Stimulated activated CD8-positive, alpha-beta memory T cell treated with anti-CD3 and anti-CD28 coated beads, Interleukin-12 subunit alpha, Interleukin-12 subunit beta, amount 100 ng/mL, for 1 hour (primary cell): ENCODE data around the gene ZNF275.
"Not testable (repeated sequence)": the region's sequence is repeated elsewhere in the genome, so short reads cannot be mapped to it uniquely, and the experiment has no call there.

Source experiments
- DNase-seq: peaks from one replicate; pipeline ENCODE4 v3.0.0-alpha.2; 2020; ENCODE audit warnings: low read depth

Gene ZNF275

GRCh38 chrX:153361781-153362397 is 27.9 kb downstream of the ZNF275 start:
- DNase-seq = no peak

GRCh38 chrX:153365670-153366069 is 31.7 kb downstream of the ZNF275 start:
- DNase-seq = no peak

GRCh38 chrX:153366119-153366518 is 32.2 kb downstream of the ZNF275 start:
- no peak for DNase-seq

GRCh38 chrX:153366878-153367538 is 33.1 kb downstream of the ZNF275 start:
- DNase-seq = no peak

GRCh38 chrX:153370293-153371055 is 36.5 kb downstream of the ZNF275 start:
- no peak for DNase-seq

GRCh38 chrX:153371256-153371655 is 37.3 kb downstream of the ZNF275 start:
- no peak for DNase-seq

GRCh38 chrX:153372949-153373348 is 39.0 kb downstream of the ZNF275 start:
- no peak for DNase-seq

- no peak for DNase-seq
Observed at GRCh38 chrX:153374426-153374825, 40.5 kb downstream of the ZNF275 start.

- no peak for DNase-seq
Observed at GRCh38 chrX:153375571-153375970, 41.6 kb downstream of the ZNF275 start.

- no peak for DNase-seq
Observed at GRCh38 chrX:153377727-153378126, 43.8 kb downstream of the ZNF275 start.

GRCh38 chrX:153378607-153379006 is 44.7 kb downstream of the ZNF275 start:
- no peak for DNase-seq

GRCh38 chrX:153379508-153379907 is 45.6 kb downstream of the ZNF275 start:
- DNase-seq = no peak

- DNase-seq = no peak
Observed at GRCh38 chrX:153379971-153380581, 46.1 kb downstream of the ZNF275 start.

- no peak for DNase-seq
Observed at GRCh38 chrX:153380691-153381090, 46.7 kb downstream of the ZNF275 start.

GRCh38 chrX:153381684-153382532 is 48.0 kb downstream of the ZNF275 start:
- no peak for DNase-seq

- no peak for DNase-seq
Observed at GRCh38 chrX:153382563-153383482, 48.9 kb downstream of the ZNF275 start.

- DNase-seq = no peak
Observed at GRCh38 chrX:153384390-153384789, 50.4 kb downstream of the ZNF275 start.

- not testable (repeated sequence) for DNase-seq
Observed at GRCh38 chrX:153384973-153385372, 51.0 kb downstream of the ZNF275 start.

- DNase-seq = no peak
Observed at GRCh38 chrX:153386097-153386496, 52.1 kb downstream of the ZNF275 start.

GRCh38 chrX:153387345-153387744 is 53.4 kb downstream of the ZNF275 start:
- no peak for DNase-seq
